Measurements from ENCODE around the gene TIMM22.

Gene TIMM22

DNA sequence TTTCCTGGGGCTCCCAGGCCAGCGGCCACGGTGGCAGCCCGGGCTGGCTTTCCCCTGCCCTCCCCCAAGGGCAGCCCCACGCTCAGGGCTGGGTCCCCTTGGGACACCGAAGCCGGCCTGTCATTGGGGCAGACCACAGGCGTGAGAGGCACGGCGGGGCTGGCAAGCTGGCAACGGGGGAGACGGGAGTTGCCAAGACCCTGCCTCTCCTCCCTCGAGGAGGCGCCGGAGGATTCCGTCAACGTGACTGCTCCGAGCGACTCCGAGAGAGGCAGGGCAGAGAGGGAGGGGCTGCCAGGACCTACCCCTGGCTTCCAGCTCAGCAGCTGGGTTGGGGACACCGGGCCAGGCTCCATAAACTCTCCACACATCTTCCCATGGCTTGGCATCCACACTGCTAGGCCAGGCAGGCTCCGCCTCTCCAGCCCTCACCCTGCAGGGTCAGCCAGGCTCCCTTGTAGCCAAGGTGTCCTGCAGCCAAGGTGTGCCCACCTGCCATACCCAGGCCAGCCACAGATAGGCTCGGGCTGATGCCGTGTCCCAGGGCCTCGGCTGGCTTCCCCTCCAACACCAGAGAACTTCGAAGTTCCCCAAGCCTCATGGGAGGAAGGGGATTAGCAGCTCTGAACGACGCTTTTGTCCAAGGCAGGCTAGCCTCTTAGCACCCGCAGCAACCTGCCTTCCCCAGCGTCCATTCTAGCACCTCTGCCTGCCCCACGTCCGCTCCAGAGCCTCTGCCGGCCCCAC lies 25.5 kb downstream of the TIMM22 start:
- no peak for DNase-seq (ENCODE audit: low read depth)

DNA sequence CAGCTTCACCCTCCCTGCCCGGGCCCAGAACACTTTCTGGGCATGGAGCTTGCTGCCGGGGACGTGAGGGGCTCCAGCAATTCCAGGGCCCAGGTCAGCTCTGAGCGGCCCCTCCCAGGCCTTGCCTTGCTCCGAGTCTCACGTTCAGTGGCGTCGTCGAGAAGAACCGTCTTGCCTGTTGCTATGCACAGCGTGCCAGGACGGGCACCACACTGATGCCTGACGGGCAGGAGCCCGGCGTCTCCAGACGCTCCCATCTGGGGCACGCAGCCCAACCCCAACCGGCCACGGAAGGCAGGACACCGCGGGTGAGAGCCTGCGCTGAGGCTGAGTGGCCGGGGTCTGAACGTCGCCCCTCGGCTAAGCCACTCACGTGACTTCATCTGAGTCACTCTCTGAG lies 27.1 kb downstream of the TIMM22 start:
- no peak for DNase-seq (ENCODE audit: low read depth)

DNA sequence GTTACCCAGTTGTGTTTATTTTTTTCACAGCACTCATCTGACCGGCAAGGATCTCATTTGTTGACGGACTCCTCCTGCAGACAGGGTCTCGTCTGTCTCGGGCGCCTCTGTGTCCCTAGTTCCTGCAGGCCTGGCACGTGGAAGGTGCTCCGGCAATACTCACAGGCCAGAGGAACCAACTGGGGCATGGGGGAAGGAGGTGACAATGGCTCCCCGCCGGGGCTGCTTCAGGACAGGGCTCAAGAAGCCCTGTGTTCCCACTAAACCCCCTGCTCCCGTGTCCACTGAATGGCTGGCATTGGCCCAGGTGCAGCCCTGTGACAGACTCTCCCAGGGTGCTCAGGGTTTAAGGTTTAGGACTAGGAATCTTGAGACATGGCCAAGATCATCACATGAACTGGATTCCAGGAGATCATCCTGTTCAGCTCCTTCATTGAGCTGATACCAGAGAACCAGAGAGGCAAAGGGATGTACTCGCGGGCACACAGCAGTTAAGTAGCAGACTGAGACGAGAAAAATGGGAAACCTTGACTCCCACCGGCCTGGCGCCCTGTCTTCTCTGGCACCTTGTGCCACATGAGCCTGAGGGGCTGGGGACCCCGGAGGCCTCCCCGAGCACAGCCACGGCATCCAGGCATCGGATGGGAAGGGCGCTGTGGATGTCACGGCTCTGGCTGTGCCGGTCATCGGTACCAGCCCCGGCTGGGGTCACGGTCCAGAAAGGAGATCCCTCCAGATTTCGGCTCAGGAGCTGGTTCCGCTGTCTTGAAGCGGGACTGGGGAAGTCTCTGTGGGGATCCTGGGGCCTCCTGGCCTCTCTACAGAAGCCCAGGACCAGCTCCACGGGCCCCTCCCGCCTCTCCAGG lies 29.0 kb downstream of the TIMM22 start:
- DNase-seq (ENCODE audit: low read depth), result no peak

DNA sequence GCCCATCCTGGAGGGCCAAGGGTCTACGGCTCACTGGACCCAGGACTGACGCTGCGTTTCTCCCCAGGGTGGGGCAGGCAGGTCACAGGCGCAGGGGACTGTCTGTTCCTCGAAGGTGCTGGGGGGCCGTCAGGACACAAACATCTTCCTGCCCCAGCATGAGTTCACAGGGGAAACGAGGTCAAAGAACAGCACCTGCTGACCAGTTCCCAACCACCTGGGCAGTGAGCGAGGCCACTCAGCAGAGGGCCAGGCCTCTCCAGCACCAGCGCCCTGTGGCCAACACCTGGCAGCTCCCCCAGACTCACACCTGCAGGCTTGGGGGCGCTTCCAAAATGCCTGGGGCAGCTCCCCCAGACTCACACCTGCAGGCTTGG lies 29.7 kb downstream of the TIMM22 start:
- no peak for DNase-seq (ENCODE audit: low read depth)

DNA sequence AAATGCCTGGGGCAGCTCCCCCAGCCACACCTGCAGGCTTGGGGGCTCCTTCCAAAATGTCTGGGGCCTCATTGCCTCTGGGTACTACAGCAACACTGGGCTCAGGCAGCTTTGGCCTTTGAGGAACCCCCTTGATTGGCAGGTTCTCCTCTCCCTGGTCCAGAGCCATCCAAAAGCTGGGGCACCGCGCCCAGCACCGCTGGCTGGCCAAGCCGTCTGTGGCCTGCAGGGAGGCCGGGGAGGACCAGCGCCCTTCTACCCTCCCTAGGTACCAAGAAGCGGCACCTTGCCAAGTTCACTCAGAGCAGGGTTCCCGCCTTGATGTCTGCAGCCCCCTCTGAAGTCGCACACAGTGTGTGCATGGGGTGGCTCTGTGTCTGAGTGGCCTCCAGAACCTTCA lies 30.1 kb downstream of the TIMM22 start:
- DNase-seq (ENCODE audit: low read depth), result no peak

DNA sequence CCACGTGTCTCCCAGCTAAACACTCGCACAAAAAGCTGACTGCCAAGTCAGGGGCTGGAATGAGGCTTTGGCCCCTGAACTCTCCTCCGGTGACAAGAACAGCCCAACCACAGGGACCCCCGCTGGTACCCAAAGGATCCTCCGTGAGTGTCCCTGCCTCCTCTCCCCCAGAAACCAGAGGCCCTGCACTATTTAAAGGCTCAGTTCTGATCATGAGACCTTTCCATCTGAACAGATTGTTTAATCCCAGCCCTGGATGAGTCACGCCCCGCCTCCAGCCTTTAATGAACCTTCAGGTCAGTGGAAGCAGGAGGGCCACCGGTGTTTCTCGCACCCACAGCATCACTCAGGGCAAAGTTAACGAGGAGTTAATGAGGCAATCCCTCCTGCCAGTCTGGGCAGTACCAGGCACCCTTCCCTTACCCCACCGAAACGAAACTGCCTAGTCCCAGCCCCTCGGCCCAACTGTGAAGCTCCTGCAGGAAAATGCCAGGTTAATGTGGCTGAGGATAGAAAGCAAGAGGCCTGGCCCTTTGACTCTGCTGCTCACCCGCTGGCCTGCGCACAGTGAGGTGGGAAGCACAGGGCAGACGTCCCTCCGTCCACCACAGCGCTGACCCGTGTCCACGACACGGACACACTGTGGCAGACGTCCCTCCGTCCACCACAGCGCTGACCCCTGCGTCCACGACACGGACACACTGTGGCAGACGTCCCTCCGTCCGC lies 32.4 kb downstream of the TIMM22 start:
- no peak for DNase-seq (ENCODE audit: low read depth)

DNA sequence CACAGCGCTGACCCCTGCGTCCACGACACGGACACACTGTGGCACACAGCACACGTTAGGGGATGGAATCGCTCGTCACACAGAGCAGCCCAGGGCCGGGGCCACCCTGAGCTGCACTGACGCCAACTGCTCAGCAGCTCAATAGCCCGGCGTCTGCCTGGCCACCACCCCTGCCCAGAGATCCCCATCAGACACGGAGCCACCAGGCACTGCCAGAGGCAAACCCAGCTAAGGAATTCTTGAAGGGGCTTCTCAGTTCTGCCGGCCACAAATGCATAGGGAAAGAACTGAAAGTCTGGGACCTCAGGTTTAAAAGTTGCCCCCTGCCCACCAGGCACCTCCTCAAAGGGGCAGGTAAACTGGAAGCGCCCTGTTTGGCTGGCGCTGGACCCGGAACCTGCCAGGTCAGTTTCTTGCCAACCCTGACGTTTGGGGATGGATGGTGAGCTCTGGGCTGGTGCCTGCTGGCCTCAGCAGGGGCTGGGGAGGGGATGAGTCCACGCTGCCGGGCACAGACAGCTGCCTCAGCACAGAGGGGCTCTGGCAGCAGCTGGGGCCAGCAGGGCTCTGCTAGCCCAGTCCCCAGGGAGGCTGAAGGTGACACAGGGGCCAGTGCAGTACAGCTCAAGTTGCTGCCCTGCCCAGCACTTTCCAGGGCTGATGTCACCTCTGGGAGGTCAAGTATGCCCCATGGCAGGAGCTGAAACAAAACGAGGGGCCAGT lies 33.2 kb downstream of the TIMM22 start:
- DNase-seq (ENCODE audit: low read depth), result no peak

DNA sequence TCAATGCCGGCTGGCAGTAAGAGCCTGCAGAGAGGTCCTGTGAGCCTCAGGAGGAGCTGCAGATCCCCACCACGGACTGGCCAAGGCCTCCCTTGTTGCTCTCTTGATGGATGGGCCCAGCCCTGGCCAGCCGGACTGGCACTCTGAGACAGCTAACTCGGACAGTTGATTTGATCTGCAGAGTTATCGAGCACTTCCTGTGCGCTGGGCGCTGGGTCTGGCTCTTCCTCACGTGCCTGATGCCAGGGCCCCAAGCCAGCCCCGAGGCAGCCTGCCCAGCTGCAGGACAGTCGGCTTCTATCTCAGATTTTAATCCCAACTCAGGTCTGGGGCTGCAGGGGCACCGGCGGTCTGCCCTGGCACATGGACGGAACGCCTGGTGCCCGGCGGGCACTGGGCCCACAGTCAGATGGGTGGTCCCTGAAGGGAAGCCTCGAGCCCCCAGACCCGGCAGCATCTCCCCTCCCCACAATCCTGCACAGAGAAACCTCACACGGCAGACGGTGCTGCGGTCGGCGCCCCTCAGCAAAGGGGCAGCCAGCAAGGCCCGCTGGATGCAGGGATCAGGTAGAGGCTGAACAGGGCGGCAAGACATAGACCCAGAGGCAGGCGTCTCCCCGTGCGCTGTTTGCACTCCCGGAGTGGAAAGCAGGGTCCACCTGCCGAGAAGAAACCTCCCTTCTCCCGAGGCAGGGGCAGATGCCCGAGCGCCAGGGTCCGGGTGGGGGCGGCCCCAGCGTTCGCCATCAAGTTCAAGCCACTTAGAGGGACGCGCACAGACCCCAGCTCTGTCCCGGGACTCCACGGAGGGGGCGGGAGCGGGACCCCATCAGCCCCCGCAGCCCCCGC lies 34.0 kb downstream of the TIMM22 start:
- DNase-seq (ENCODE audit: low read depth), result no peak

DNA sequence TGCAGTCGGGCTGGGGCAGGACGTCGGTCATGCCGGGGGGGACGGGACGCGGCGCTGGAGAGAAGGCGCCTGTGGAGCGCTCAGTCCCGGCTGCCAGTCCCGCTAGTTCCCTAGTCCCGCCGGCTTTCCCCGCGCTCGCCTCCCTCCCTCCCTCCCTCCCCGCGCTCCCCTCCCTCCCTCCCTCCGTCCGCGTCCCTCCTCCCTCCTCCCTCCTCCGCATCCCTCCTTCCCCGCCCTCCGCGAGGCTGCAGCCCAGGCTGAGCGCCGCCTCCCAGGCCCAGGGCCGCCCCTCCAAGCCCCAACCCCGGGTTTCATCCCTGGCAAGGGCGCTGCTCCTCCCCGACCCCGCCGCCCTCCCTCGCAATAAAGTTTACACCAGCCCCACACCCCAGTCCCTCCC lies 34.8 kb downstream of the TIMM22 start:
- no peak for DNase-seq (ENCODE audit: low read depth)

DNA sequence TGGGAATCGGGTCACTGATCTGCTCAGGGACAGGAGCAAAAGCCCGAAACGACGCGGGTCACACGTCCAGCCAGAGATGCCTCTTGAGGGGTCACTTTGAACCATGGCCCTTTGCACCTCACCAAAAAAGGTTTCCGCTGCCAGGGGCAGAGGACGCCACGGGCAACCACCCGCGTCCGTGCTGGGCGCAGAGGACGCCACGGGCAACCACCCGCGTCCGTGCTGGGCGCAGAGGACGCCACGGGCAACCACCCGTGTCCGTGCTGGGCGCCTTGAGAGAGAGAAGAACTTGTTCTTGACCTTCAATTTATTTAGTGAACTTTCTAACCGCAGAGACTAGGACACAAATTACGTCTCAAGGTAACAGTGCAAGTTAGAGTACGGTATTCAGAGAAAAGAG lies 35.5 kb downstream of the TIMM22 start:
- no peak for DNase-seq (ENCODE audit: low read depth)

DNA sequence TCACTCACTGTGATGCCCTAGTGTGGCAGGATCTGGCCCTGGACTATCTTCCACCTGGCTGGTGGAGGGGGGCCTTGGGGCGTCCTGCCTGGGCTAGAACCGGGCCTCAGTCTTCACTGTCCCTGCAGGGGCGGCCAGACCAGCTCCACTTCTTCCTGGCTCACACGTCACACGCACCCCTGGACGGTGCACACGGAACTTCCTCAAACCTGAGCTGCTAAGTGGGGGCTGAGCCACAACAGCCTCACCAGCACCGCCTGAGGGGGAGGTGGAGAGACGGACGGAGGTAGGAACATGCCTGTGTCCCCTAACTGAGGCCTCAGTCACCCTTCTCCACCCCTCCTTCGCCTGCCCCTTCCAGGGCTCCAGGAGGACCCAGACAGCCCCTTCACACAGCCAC lies 36.6 kb downstream of the TIMM22 start:
- no peak for DNase-seq (ENCODE audit: low read depth)

DNA sequence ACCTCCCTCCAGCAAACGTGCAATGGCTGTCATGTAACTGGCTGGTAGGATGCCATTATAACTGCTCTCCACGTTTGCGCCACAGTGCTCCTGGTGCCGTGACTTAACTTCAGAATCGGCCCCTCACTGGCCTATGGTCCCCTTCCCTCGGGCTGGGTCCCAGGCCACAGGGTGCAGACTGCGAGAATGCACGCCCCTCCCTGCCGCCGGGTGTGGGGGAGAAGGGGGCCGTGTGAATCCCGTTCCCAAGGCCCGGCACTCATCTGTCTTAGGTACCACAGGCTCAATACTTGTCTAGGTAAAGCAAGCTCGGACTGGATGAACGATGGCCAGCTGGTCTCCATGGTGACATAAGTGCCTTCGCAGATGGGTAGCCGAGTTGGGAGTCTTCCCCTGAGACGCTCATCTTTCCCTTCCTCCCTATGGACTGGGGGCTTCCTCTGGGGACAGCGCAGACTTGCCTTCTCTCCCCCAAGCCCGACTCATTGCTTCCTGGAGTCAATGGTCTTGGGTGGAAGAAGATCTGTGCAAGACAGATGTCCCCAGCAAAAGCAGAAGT lies 37.8 kb downstream of the TIMM22 start:
- DNase-seq (ENCODE audit: low read depth), result no peak

DNA sequence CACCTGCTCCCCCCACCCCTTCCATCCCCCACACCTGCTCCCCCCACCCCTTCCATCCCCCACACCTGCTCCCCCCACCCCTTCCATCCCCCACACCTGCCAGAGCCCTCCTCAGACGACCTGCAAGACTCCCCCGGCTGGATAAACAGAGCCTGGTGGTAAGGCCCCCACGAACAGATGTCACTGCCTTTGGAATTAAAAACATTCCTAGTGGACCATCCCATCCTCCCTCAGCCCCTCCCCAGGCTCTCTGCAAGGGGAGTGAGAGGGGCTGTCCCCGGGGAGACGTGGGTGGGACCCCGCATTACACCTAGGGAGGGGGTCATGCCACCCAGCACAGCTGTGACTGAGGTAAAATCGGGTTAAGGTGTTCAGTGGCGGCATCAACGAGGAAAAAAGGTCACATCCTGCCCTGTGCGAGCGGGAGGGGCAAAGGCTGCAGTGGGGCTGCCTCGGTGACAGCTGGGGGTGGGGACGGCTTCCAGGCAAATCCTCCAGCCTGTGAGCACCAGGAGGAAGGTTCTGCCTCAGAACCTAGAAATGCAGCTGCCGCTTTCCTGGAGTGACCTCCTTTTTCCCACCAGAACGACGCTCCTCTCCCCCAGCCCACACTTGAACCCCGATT lies 38.7 kb downstream of the TIMM22 start:
- no peak for DNase-seq (ENCODE audit: low read depth)

DNA sequence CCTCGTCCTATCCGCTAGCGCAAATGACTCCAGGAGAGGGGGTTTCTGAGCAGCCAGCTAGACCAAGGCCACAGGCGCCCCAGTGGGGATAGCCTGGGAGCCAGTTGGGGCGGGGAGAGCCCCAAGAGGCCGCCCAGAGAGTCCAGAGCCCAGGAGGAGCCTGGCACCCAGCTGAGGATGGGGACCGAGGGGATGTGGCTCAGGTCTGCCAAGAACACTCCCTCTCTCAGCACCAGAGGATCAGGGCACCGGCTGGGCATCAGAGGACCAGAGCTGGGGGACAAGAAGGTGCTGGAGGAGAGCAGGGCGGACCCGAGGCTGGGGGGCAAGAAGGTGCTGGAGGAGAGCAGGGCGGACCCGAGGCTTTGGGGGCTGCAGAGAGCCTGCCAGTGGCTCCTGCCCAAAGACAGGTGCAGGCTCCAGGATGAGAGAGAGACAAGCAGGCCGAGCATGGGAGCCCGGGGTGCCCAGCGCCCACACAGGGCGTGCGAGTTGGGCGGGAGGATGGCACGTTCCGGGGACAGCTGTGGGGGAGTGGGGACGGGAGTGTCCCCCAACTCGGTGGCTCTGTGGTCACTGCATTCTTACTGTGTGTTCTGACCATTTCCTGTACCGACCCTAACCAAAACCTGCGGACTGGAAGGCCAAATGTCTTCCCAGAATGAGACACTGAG lies 39.4 kb downstream of the TIMM22 start:
- no peak for DNase-seq (ENCODE audit: low read depth)

DNA sequence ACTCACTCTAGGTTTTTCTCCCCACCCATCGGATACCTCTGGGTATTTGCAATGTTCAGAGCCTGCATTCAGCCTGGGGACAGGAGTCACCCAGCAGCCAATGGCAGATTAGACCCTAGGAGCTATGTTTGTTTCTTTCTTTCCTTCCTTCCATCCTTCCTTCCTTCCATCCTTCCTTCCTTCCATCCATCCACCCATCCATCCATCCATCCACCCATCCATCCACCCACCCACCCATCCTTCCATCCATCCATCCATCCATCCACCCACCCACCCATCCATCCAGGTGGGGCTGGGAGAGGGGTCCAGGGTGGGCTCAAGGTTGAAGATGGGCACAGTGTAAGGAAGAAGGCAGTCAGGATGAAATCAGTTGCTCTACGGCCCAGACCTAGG lies 39.9 kb downstream of the TIMM22 start:
- DNase-seq (ENCODE audit: low read depth), result no peak

DNA sequence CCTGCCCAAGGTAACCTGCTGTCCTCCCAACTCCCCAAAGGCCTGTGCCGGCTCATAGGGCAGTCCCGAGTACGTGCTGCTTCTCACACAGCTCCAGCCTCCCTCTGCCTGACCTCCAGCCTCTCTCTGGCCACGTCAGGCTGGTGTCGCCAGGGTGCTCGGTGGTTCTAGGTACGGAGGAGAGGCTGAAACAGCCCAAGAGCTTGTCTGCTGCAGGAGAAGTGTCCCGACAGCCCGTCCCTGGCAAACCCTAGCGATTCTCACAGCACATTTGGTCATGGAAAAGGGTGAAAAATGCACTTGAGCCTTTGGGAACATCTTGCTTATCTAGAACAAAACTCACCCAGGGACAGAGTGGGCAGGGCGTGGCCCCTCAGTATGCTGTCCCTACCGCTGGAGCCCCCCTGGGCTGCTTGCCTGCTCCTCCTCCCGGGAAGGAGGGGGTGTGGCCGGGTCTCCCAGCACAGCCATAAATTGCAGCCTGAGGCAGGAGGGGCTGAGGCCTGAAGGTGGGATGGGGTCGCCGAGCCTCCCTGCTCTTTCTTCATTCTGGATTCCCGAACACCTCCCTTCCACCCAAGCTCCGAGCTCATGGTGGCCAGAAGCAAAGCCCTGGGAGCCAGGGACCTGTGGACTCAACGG lies 40.4 kb downstream of the TIMM22 start:
- DNase-seq (ENCODE audit: low read depth), result no peak

DNA sequence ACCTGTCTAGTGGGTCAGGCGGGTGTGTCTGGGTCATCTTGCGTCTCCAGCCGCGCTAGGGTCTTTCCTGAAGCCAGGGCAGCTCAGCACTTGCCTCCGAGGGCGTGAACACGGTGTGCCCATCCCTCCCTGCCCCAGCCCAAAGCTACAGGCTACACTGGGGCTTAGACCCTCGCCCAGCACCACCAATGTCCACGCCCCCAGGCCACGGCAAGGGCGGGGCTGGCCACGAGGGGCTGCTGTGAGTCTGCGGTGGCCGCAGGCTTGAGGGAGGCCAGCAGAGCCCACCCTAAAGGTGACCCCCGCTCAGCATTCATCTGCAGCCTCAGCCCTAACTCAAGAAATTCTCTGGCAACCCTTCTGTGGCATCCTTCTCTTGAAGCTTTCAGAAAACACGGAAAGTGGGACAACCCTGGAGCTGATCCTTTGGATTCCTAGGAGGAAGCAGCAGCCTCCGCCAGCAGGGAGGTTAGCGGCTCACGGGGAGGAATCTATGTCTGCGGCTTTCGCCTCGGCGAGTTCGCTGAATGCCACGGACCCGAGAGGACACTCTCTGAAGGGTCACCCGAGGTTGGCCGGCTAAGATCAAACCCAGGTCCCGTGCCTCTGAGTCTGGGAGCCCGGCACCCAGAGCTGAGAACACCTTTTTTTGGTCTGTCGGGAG lies 41.7 kb downstream of the TIMM22 start:
- no peak for DNase-seq (ENCODE audit: low read depth)

DNA sequence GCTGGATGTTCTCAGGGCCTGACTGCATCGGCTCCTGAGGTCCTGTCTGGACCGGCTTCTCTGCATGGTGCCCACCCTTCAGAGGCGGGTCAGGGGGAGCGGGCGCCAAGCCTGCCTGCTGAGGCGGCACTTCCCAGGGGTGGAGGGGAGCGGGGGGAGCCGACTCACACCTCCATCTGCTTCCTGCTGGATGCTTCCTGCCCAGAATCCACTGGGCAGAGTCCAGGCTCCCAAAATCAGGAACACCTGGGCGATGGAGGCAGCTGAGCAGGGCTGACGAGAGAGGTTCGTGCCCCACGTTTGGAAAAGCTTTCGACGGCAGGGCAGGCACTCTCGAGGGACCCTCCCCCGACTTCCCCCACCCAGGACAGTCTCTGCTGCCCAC lies 42.2 kb downstream of the TIMM22 start:
- DNase-seq (ENCODE audit: low read depth), result no peak

Data from fibroblast of the conjunctiva (primary cell).